ENCODE measurements around the gene PSMC3IP. TPM values are rescaled to one million over a fixed set of nuclear protein-coding genes. Genes with fewer than 3 reads are reported as not detected.

PSMC3IP gene
- total and polyA plus RNA-seq, 2 donors (not counting 3 experiments of a cell fraction or from before 2014, with no cell fraction given) = 5.9 to 19.3 TPM

- no peaks in the 10 kb centered on the region for H4K20me1 ChIP-seq (replicated peaks; ENCODE audit: control insufficient read depth, extremely low read depth, insufficient read depth, low read length)
- H3K4me3 ChIP-seq (replicated peaks in 1 of 3; ENCODE audit: insufficient read depth in 1 of 3, low read depth in 1 of 3, low read length in 3 of 3) = no peak overlapping the region
- ChIA-PET CTCF (interaction anchor here (0.8 to 1.3 kb wide), 4 partner anchors 9 to 130 kb away, joined by 3 read pairs; no protein-coding TSS in a partner anchor), POLR2A (no interaction called here)
- H2AFZ ChIP-seq (ENCODE audit: low read depth, low read length) = no peak overlapping the region
- H3K4me2 ChIP-seq (ENCODE audit: insufficient read depth, low read length) = peak overlapping the region; percentile 42
- FAIRE-seq = no peak
- no peak overlapping the region for H3K9ac ChIP-seq (replicated peaks; ENCODE audit: extremely low read depth, insufficient read depth, low read length)
- peaks cover 10% of the 10 kb centered on the region for H3K79me2 ChIP-seq (ENCODE audit: control insufficient read depth, insufficient read depth, low read length)
- no peaks in the 10 kb centered on the region for H3K9me1 ChIP-seq (replicated peaks; ENCODE audit: control insufficient read depth, extremely low read depth, insufficient read depth, low read length)
- H3K4me1 ChIP-seq (ENCODE audit: control insufficient read depth, extremely low read depth, insufficient read depth, low read length) = peaks cover 5% of the 10 kb centered on the region
- DNase-seq (ENCODE audit: low read depth, low spot score) = no peak
- intact Hi-C loops (cut with micrococcal nuclease) (no loop called here), dilution Hi-C loops (cut with MboI; ENCODE audit: extremely low pct_ligation_motif_present, low sequenced_read_pairs) (no loop called here)
- no peaks in the 10 kb centered on the region for H3K9me3 ChIP-seq (replicated peaks; ENCODE audit: control insufficient read depth, insufficient read depth, low read length)
- no peak for TF ChIP-seq JUN (IDR thresholded peaks at IDR 0.05; ENCODE audit: borderline replicate concordance, insufficient read depth, insufficient read length, low read depth)
- no peak for TF ChIP-seq POLR2A (IDR thresholded peaks at IDR 0.05; ENCODE audit: low read depth, low read length)
- TF ChIP-seq MYC (IDR thresholded peaks at IDR 0.05; ENCODE audit: low read depth, low read length) = no peak
- TF ChIP-seq EZH2 (IDR thresholded peaks at IDR 0.05; ENCODE audit: borderline replicate concordance, low read depth, low read length, severe bottlenecking) = no peak
- TF ChIP-seq POLR2AphosphoS5 (IDR thresholded peaks at IDR 0.05; ENCODE audit: insufficient read depth, low read depth, low read length) = no peak
- TF ChIP-seq CTCF (IDR thresholded peaks at IDR 0.05; ENCODE audit: extremely low read depth in 1 of 2, insufficient read depth in 1 of 2, low read depth in 1 of 2, low read length in 2 of 2) = no peak
- no peak for TF ChIP-seq MAX (IDR thresholded peaks at IDR 0.05; ENCODE audit: insufficient read depth, insufficient read length)
- no peak for TF ChIP-seq GATA2 (IDR thresholded peaks at IDR 0.05; ENCODE audit: insufficient read depth, insufficient read length, low read depth, low read length)
- TF ChIP-seq FOS (IDR thresholded peaks at IDR 0.05; ENCODE audit: borderline replicate concordance, insufficient read depth, low read length) = no peak
- H3K27ac ChIP-seq (ENCODE audit: insufficient read depth, low read depth, low read length) = no peak overlapping the region
- BruUV-seq (replicated peaks) = no TSS peak
- no peaks in the 10 kb centered on the region for H3K27me3 ChIP-seq (ENCODE audit: control insufficient read depth in 2 of 2, insufficient read depth in 2 of 2, low read length in 2 of 2)
- H3K36me3 ChIP-seq (ENCODE audit: control insufficient read depth in 2 of 2, extremely low read depth in 1 of 2, insufficient read depth in 2 of 2, low read length in 2 of 2) = no peaks in the 10 kb centered on the region
Observed at GRCh38 chr17:42548993-42549755, 28.4 kb downstream of the PSMC3IP start.

Measured in endothelial cell of umbilical vein (primary cell).